K562 (cell line): ENCODE data around the gene SLC16A10. TPM values are rescaled to one million over a fixed set of nuclear protein-coding genes. Genes with fewer than 3 reads are reported as not detected.

Source experiments
- ASH1L ChIP-seq: fragments of 450-650 bp; IDR thresholded peaks from 2 replicates; pipeline ENCODE4 v1.6.1; 2018; ENCODE audit warnings: borderline replicate concordance, mild to moderate bottlenecking, low read depth; ENCODE audit not compliant: partially characterized antibody
- CAMTA2 ChIP-seq: fragments of 250-450 bp; sonication (Bioruptor Pico); conservative IDR thresholded peaks from 2 replicates; pipeline ENCODE4 v1.5.1; 2022
- COPS2 ChIP-seq: fragments of 450-650 bp; conservative IDR thresholded peaks from 2 replicates; pipeline ENCODE4 v1.6.1; 2016; ENCODE audit warnings: mild to moderate bottlenecking, moderate library complexity
- FOXA1 ChIP-seq: fragments of 450-650 bp; IDR thresholded peaks from 2 replicates; pipeline ENCODE4 v1.6.1; 2016; ENCODE audit warnings: mild to moderate bottlenecking, borderline replicate concordance
- FOXM1 ChIP-seq, 2 experiments: fragments of 450-650 bp in 1 of 2; sonication (generic) in 1 of 2; formaldehyde crosslinking in 1 of 2; IDR thresholded peaks; 2 replicates each; pipeline versions ENCODE4 v1.6.1 to v1.9.0; 2017 to 2022; ENCODE audit warnings: low read depth in 2 of 2, mild to moderate bottlenecking in 2 of 2, missing genetic modification reagents in 1 of 2, moderate library complexity in 1 of 2
- HIVEP1 ChIP-seq: fragments of 250-450 bp; sonication (Bioruptor Pico); IDR thresholded peaks from 2 replicates; pipeline ENCODE4 v1.4.0; 2020; ENCODE audit warnings: mild to moderate bottlenecking
- ILF3 ChIP-seq: fragments of 450-650 bp; IDR thresholded peaks from 2 replicates; pipeline ENCODE4 v1.6.1; 2018; ENCODE audit warnings: antibody characterized with exemption, mild to moderate bottlenecking, moderate library complexity, borderline replicate concordance
- RBM39 ChIP-seq: fragments of 200-400 bp; formaldehyde crosslinking; optimal IDR thresholded peaks from 2 replicates; pipeline ENCODE3; 2018; ENCODE audit warnings: low read depth, low read length
- SLC30A9 ChIP-seq: fragments of 250-450 bp; sonication (Bioruptor Pico); IDR thresholded peaks from 2 replicates; pipeline ENCODE4 v1.8.0; 2022; ENCODE audit warnings: mild to moderate bottlenecking, moderate library complexity
- ZNF121 ChIP-seq: sonication (generic); formaldehyde crosslinking; conservative IDR thresholded peaks from 2 replicates; pipeline ENCODE4 v1.8.0; 2022; ENCODE audit warnings: missing genetic modification reagents
- ZNF134 ChIP-seq: fragments of 250-450 bp; sonication (Bioruptor Pico); conservative IDR thresholded peaks from 2 replicates; pipeline ENCODE4 v1.4.0; 2020
- ZNF668 ChIP-seq: fragments of 250-450 bp; sonication (Bioruptor Pico); IDR thresholded peaks from 2 replicates; pipeline ENCODE4 v1.8.0; 2022; ENCODE audit warnings: mild to moderate bottlenecking, inconsistent platforms
- polyA plus RNA-seq, 8 experiments: library from polyadenylated mRNA; depleted of rRNA in 4 of 8; stranded (reverse) in 5 of 8; unstranded in 3 of 8; fragments of >200 nt; fragmentation: Nextera tagmentation in 2 of 8; fragmentation: Illumina TruSeq in 1 of 8; extraction: Ambion mirVana in 2 of 8; extraction: Trizol in 1 of 8; gene quantifications; 2 replicates each; pipeline versions ENCODE4 v1.2.1 to v1.2.3, GENCODE V29; 2011 to 2014; ENCODE audit warnings: inconsistent platforms in 1 of 8, missing spikeins in 1 of 8
- total RNA-seq, 7 experiments: library from RNA; depleted of rRNA in 6 of 7; stranded (reverse); fragments of >200 nt in 6 of 7; fragmentation: Illumina TruSeq in 2 of 7; extraction: Trizol in 2 of 7; gene quantifications; 2 replicates each; pipeline versions ENCODE4 v1.2.1 to v1.2.3, GENCODE V29; 2011 to 2021; ENCODE audit warnings: low replicate concordance in 1 of 7
- TF ChIP-seq, protein P1 (sequence below), 3 experiments: fragments of 200-800 bp in 1 of 3; sonication (Bioruptor generic) in 1 of 3; sonication (generic) in 1 of 3; formaldehyde crosslinking in 1 of 3; IDR thresholded peaks; 2 replicates each; pipeline versions ENCODE4 v1.6.1 to v1.8.0; 2016 to 2022; ENCODE audit warnings: mild to moderate bottlenecking in 2 of 3, missing compliant biosample characterization in 2 of 3, missing genetic modification characterization in 2 of 3, missing genetic modification reagents in 1 of 3
- TF ChIP-seq, protein P2 (sequence below): fragments of 450-650 bp; formaldehyde crosslinking; IDR thresholded peaks from 2 replicates; pipeline ENCODE4 v1.4.0; 2022; ENCODE audit warnings: mild to moderate bottlenecking, moderate library complexity
- TF ChIP-seq, protein P3 (sequence below): fragments of 450-650 bp; IDR thresholded peaks from 2 replicates; pipeline ENCODE4 v1.6.1; 2017; ENCODE audit warnings: antibody characterized with exemption
- TF ChIP-seq, protein P4 (sequence below): sonication (generic); formaldehyde crosslinking; IDR thresholded peaks from 2 replicates; pipeline ENCODE4 v1.8.0; 2022; ENCODE audit warnings: mild to moderate bottlenecking, missing genetic modification reagents
- TF ChIP-seq, protein P5 (sequence below), 2 experiments: fragments of 450-650 bp; IDR thresholded peaks; 2 replicates each; pipeline ENCODE4 v1.6.1; 2018; ENCODE audit warnings: mild to moderate bottlenecking in 2 of 2, low read depth in 1 of 2; ENCODE audit not compliant: partially characterized antibody in 2 of 2

SLC16A10 gene
- total and polyA plus RNA-seq, 9 of the 15 experiments (the other 6 are each of a cell fraction or from before 2014, with no cell fraction given): 0.02 to 0.54 (median 0.24) TPM; not detected in 4

DNA sequence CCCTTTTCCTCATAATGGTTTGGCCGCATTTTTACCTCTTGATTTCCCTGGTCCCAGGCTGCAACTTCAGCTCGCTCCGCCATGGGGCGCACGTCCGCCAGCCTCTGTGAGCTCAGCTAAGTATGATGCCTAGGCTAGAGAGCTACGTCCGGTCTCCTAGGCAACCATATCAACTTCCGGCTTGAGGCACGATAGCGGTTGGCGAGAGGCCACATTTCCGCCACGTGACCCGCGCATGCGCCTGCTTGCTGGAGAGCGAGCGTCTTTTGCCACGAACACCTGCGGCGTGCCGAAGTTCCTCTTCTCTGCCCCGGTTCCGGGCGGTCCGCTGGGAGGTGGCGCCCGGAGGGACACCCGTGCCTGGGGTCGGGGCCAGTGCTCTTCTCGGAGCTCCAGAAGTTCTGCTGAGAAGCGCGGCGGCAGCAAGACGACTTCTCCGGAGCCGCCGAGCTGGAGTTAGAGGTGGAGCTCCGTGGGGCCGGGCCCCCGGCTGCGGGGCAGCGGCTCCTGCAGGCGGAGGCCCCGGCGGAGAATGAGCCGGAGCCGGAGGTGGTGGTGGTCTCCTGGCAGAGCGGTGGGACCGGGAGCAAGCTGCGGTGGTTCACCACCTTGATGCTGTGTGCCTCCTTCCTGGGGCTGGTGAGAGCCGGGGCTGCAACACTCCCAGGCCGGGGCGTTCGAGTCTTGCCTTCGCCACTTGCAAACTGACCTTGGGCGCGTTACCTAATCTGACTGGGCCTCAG is 172.0 kb downstream of the SLC16A10 start (continued):
- TF ChIP-seq, protein P1, sequence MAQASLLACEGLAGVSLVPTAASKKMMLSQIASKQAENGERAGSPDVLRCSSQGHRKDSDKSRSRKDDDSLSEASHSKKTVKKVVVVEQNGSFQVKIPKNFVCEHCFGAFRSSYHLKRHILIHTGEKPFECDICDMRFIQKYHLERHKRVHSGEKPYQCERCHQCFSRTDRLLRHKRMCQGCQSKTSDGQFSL (CRISPR knock-in tag; IDR thresholded peaks at IDR 0.05): no peak
- TF ChIP-seq, protein P1 (tag; IDR thresholded peaks at IDR 0.05): no peak
- TF ChIP-seq ILF3: no peak
- no peak for TF ChIP-seq ZNF121 (CRISPR knock-in tag)
- TF ChIP-seq RBM39: no peak
- no peak for TF ChIP-seq ZNF134 (CRISPR knock-in tag)
- TF ChIP-seq, protein P2, sequence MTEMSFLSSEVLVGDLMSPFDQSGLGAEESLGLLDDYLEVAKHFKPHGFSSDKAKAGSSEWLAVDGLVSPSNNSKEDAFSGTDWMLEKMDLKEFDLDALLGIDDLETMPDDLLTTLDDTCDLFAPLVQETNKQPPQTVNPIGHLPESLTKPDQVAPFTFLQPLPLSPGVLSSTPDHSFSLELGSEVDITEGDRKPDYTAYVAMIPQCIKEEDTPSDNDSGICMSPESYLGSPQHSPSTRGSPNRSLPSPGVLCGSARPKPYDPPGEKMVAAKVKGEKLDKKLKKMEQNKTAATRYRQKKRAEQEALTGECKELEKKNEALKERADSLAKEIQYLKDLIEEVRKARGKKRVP (CRISPR knock-in tag): 0 out of 2 replicates have a peak, but pooled peaks have one; percentile 45
- TF ChIP-seq, protein P3, sequence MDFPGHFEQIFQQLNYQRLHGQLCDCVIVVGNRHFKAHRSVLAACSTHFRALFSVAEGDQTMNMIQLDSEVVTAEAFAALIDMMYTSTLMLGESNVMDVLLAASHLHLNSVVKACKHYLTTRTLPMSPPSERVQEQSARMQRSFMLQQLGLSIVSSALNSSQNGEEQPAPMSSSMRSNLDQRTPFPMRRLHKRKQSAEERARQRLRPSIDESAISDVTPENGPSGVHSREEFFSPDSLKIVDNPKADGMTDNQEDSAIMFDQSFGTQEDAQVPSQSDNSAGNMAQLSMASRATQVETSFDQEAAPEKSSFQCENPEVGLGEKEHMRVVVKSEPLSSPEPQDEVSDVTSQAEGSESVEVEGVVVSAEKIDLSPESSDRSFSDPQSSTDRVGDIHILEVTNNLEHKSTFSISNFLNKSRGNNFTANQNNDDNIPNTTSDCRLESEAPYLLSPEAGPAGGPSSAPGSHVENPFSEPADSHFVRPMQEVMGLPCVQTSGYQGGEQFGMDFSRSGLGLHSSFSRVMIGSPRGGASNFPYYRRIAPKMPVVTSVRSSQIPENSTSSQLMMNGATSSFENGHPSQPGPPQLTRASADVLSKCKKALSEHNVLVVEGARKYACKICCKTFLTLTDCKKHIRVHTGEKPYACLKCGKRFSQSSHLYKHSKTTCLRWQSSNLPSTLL: no peak
- no peak for TF ChIP-seq CAMTA2 (CRISPR knock-in tag)
- TF ChIP-seq FOXM1 (IDR thresholded peaks at IDR 0.05; ENCODE audit: low read depth): no peak
- TF ChIP-seq FOXM1 (CRISPR knock-in tag; IDR thresholded peaks at IDR 0.05; ENCODE audit: low read depth): no peak
- no peak for TF ChIP-seq ASH1L
- TF ChIP-seq COPS2: no peak
- TF ChIP-seq, protein P4, sequence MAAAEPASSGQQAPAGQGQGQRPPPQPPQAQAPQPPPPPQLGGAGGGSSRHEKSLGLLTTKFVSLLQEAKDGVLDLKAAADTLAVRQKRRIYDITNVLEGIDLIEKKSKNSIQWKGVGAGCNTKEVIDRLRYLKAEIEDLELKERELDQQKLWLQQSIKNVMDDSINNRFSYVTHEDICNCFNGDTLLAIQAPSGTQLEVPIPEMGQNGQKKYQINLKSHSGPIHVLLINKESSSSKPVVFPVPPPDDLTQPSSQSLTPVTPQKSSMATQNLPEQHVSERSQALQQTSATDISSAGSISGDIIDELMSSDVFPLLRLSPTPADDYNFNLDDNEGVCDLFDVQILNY (CRISPR knock-in tag): no peak
- TF ChIP-seq HIVEP1 (CRISPR knock-in tag): no peak
- no peak for TF ChIP-seq ZNF668 (CRISPR knock-in tag)
- TF ChIP-seq FOXA1: no peak
- no peak for TF ChIP-seq SLC30A9 (CRISPR knock-in tag)
- TF ChIP-seq, protein P5, sequence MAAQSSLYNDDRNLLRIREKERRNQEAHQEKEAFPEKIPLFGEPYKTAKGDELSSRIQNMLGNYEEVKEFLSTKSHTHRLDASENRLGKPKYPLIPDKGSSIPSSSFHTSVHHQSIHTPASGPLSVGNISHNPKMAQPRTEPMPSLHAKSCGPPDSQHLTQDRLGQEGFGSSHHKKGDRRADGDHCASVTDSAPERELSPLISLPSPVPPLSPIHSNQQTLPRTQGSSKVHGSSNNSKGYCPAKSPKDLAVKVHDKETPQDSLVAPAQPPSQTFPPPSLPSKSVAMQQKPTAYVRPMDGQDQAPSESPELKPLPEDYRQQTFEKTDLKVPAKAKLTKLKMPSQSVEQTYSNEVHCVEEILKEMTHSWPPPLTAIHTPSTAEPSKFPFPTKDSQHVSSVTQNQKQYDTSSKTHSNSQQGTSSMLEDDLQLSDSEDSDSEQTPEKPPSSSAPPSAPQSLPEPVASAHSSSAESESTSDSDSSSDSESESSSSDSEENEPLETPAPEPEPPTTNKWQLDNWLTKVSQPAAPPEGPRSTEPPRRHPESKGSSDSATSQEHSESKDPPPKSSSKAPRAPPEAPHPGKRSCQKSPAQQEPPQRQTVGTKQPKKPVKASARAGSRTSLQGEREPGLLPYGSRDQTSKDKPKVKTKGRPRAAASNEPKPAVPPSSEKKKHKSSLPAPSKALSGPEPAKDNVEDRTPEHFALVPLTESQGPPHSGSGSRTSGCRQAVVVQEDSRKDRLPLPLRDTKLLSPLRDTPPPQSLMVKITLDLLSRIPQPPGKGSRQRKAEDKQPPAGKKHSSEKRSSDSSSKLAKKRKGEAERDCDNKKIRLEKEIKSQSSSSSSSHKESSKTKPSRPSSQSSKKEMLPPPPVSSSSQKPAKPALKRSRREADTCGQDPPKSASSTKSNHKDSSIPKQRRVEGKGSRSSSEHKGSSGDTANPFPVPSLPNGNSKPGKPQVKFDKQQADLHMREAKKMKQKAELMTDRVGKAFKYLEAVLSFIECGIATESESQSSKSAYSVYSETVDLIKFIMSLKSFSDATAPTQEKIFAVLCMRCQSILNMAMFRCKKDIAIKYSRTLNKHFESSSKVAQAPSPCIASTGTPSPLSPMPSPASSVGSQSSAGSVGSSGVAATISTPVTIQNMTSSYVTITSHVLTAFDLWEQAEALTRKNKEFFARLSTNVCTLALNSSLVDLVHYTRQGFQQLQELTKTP (IDR thresholded peaks at IDR 0.05; ENCODE audit: low read depth in 1 of 2, partially characterized antibody in 2 of 2): no peak
